IPS-NIHi7 (cell line): ENCODE results near the gene UBE2U.
"Not testable (repeated sequence)": the region's sequence is repeated elsewhere in the genome, so short reads cannot be mapped to it uniquely, and the experiment has no call there.

Source experiments
- DNase-seq: peaks from one replicate; pipeline ENCODE4 v3.0.0; 2012; ENCODE audit warnings: mixed read lengths; ENCODE audit errors: extremely low spot score

The UBE2U gene

DNA sequence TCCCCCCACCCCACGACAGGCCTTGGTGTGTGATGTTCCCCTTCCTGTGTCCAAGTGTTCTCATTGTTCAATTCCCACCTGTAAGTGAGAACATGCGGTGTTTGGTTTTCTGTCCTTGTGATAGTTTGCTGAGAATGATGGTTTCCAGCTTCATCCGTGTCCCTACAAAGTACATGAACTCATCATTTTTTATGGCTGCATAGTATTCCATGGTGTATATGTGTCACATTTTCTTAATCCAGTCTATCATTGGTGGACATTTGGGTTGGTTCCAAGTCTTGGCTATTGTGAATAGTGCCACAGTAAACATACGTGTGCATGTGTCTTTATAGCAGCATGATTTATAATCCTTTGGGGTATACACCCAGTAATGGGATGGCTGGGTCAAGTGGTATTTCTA, 36.1 kb downstream of the UBE2U start:
- not testable (repeated sequence) for DNase-seq

DNA sequence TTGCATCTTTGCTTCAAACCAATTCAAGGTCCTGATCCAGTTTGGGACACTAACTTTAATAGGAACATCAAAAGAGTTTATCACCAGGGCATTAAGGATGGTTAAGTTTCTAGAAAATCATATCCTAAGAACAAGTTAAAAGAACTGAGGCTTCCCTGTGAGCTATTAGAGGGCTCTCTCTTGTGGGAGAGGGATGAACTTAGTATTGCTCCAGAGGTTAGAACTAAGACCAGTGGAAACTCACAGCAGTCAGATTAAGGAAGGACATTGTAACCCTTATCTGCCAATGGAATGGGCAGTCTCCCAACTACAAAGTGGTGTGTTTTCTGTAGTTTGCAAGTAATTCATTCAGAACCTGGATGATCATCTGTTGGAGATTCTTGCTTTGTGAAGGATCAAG, 36.8 kb downstream of the UBE2U start:
- DNase-seq = no peak

DNA sequence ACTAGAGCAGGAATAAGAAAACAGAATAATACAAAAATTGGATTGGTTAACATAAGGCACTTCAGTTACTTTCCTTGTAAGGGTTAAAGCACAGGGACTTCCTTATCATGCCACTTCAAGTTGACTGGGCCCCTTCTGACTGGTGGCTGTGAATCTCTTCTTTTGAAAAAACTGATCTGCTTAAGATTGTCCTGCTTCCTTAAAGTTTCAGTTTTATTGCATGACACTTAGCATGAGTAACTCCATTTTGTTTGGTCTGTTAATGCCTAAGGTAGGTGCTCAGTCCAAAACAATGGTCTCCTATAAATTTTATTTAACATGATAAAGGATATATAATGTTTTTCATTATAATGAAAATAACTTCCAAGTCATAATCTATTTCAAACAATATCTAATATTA, 37.6 kb downstream of the UBE2U start:
- DNase-seq = no peak

DNA sequence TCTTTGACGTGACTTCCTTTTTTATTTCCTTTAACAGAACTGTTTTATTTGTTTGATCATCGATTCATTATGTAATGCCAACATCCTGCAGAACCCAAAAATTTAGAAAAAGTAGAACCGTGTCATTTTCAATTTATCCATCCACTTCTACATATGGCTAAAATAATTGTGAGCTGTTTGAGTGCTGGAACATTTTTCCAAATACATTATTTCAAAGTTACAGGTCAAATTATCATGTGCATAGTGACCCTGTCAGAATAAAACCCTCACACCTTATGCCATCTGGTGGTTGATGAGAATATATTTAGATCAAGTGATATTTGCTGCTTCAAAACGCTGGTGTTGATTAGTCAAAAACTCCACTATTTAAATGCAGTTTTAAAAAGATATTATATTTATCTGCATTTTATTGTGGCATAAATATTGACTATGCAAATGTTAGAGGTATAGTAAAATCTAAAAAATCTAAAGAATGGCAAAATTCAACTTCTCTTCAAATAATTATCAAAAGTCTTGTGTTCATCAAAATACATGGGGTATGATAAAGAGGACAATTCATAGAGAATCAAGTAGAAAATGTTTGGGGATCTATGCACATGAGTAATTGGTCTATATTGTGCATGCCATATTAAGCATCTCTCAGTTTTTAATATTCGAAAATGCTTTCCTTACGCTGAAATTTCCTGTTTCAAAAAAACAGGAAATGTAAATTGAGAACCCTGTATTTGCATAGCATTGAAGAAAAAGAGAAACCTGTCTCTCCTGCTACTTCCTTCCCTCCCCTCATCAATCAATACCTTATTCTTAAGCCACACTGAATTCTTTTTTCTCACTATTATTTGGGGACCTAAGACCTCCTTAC, 39.7 kb downstream of the UBE2U start:
- DNase-seq = no peak

DNA sequence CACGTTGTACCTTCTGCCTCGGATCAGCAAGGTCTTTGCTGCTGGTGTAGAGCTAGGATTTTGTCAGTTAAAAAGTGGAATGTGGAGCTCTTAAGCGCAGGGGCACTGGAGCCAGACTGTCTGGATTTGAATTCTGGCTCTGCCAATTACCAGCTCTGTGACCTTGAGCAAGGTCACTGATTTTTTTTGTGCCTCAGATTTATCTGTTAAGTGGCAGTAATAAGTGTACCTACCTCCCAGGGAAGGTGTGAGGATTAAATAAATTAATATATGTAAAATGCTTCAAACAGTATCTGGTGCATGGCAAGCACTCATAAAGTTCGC, 40.3 kb downstream of the UBE2U start:
- DNase-seq = no peak

DNA sequence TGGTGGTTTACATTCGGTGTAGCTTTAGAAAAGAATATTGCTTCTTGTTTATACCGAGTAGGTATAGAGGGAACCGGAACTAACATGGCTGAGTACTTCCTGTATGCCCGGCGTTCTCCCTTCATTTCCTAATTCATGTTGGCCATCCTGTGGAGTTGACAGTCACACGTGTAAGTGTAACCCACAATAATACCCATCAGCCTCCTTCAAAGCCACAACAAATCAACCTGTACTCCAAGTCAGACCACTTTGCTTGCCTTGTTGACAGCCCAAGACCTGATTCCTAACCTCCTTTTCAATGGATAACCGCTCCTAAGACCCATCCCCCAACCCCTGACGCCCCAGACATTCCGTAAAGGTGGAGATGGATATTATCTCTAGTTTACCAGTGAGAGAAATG, 42.1 kb downstream of the UBE2U start:
- no peak for DNase-seq

DNA sequence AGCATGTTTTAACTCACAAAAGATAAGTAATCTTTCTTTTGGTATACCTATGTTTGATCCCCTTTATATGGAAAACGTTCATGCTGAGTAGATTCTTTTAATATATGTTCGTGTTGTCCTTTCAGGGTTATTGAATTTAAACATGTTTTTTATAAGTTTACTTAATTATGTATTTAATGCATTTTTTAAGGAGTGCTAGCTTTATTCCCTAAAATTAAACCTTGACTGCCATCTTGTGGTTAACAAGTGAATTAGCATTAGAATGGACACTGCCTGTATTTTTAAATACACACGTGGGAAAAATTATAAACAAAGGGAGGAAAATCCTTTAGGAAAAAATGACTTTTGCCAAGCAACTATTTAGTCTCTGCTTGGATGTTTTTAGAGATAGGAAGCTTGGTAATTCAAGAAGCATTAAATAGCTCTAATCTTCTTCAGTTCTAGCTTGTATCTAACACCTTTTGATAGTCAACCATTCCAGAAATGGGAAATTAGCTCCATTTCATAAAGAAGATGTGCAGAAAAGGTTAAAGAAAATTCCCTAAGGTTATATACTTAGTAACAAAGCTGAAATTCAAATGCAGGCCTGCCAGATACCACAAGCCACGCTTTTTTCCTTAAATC, 43.0 kb downstream of the UBE2U start:
- no peak for DNase-seq

DNA sequence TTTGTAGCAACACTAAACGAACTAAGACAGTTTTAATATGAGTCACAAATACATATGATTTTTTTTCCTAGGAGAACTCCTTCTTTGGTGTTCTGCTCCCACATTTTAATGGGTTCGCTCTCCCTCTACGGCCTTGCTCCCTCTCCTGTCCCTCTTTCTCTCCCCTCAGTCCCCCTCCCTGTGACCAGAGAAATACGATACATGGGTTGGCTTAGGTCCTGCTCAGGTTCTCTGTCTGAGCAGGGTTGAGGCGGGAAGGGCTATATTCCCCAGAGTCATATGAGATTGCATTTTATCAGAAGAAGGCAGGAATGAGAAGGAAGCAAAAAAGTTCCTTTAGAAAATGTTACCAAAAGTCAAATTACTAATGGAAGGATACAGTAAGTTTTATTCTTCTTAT, 44.6 kb downstream of the UBE2U start:
- peak; percentile 50 for DNase-seq

DNA sequence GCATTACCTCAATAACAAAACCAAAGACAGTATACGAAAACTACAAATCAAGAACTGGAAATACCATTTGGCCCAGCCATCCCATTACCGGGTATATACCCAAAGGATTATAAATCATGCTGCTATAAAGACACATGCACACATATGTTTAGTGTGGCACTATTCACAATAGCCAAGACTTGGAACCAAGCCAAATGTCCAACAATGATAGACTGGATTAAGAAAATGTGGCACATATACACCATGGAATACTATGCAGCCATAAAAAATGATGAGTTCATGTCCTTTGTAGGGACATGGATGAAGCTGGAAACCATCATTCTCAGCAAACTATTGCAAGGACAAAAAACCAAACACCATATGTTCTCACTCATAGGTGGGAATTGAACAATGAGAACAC, 47.0 kb downstream of the UBE2U start:
- not testable (repeated sequence) for DNase-seq

DNA sequence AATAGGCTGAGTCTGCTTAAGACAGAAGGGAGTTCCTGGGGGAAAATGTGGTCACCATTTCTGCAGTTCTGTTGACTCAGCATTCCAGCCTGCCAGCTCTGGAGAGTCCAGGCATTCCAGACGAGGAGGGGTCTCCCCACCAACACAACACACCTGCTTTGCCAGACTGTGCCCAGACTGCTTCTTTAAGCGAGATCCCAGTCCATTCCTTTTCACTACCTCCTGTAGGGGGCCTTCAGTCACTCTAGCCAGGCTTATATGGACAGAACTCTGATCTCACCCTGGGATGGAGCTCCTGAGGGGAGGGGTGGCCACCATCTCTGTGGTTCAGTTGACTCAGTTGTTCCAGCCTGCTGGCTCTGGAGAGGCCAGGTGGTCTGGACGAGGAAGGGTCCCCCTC, 48.5 kb downstream of the UBE2U start:
- peak; percentile 43 for DNase-seq

DNA sequence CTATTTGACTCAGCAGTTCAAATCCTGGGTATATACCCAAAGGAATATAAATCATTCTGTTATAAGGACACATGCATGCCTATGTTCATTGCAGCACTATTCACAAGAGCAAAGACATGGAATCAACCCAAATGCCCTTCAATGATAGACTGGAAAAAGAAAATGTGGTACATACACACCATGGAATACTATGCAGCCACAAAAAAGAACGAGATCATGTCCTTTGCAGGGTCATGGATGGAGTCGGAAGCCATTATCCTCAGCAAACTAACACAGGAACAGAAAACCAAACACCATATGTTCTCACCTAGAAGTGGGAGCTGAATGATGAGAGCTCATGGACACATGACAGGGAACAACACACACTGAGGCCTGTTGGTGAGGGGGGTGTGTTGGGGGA, 53.8 kb downstream of the UBE2U start:
- not testable (repeated sequence) for DNase-seq

DNA sequence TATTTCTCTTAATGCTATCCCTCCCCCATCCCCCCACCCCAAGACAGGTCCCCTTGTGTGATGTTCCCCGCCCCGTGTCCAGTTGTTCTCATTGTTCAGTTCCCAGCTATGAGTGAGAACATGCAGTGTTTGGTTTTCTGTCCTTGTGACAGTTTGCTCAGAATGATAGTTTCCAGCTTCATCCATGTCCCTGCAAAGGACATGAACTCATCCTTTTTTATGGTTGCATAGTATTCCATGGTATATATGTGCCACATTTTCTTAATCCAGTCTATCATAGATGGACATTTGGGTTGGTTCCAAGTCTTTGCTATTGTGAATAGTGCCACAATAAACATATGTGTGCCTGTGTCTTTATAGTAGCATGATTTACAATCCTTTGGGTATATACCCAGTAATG, 55.0 kb downstream of the UBE2U start:
- not testable (repeated sequence) for DNase-seq

DNA sequence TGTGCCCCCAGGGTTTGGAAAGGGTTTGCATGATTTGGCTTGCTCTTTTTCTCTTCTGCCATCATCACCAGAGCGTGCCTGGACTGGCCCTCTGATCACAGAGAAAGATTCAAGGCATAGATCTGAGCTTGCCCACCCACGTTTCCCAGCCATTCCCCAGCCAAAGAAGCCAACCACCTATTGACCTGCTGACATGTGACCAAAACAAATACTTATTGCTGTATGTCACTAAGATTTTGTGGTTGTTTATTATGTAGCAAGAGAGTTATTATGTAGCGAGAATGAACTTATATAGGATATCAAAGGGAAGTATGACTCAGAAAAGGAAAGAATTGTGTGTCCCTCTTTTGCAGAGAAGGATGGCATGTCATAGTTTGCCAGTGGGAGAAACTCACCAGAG, 59.9 kb downstream of the UBE2U start:
- no peak for DNase-seq

DNA sequence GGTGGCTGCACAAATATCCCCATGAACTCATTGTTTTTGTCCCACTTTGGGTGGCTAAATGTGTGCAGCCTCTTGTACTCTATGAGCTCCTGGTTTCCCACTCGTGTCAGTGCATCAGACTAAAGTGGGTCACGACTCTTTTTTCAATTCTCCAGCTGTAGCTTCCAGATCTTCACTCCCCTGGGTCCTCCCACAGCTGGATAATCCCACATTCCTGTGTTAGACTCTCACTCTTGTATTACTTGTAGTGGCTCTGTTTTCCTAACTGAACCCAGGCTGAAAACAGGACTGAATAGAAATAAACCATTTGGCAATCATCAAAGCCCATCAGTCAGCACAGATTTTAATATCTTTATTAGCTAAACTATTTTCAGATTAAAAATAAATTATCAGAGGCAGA, 60.4 kb downstream of the UBE2U start:
- no peak for DNase-seq

DNA sequence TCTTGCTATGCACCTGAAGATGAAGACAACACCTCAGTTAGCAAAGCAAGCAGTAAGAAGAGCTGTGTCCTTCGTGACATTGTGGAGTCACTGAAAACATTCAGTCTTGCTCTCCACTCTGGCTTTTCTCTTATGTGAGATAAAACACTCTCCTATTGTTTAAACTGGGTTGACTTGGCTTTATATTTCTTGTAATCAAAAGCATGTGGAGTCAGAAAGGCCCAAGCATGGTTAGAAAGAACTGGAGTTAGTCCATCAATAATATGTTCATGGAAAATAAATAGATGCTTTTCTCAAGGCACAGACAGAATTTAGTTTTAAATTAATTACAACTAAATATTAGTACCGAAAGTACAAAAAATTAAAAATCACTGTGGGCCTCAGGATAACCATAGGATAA, 61.7 kb downstream of the UBE2U start:
- DNase-seq = no peak

DNA sequence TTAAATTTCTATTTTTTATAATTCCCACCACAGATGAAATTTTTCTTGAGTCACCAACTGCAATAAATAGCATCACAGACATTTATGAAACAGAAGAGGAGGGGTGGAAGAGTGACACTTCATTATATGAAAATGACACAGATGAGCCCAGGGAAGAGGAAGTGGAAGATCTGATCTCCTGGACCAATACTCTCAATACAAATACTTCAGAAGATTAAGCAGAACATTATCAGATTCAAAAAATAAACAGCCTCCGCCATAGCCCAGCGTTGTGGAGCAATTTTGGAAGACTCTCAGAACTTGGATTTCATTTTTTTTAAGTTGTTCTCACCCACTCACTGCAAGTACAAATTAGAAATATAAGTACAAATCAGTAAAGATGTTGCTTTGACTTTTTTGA, 63.6 kb downstream of the UBE2U start:
- DNase-seq = no peak

DNA sequence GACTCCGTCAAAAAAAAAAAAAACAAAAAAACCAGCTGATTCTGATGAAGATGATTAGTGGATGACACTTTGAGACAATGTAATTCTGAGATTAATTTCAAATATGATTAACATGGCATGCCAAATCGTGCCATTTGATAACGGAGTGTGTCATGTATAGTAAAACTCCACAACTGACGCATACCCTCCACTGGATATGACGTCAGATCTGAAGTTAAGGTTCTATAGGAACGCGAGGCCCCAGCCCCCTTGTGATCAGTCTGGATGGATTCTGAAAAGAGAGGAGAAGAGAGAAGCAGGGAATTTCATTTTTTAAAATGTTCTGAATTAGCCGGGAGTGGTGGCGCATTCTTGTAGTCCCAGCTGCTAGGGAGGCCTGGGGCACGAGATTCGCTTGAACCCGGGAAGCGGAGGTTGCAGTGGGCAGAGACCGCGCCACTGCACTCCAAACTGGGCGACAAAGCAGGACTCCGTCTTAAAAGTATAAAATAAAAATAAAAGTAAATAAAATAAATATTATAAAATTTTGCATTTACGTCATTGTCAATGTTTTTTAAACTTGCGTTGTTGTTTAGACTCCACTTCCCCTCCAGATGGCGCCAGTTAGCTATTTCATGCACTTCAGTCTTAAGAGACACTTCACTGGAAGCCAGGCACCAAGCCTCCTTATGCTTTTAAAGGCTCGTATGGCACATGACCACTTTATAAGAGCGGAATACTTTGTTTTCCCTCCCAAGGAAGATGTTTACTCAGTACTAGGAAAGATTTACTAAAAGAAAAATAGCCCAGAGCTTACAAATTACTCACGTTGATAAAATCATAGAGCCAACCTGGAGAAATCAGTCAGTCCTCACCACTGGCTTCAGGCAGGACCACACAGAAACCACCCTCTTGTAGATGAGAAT, 65.5 kb downstream of the UBE2U start:
- peak; percentile 70 for DNase-seq

DNA sequence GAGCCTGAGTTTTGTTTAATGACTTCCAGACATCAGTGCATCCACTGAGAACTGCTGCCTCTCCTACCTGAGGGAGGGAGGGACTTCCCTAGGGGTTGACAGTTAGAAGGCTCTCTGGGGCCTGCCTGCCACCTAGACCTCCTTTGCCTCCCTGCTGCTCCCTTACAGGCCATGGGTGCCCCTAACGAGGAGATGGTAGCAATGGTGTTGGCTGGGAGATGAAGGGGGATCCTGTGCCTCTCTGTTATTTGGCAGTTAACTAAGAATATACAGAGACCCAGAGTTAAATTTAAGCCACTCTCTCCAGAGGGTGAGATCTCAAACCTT, 66.1 kb downstream of the UBE2U start:
- no peak for DNase-seq

DNA sequence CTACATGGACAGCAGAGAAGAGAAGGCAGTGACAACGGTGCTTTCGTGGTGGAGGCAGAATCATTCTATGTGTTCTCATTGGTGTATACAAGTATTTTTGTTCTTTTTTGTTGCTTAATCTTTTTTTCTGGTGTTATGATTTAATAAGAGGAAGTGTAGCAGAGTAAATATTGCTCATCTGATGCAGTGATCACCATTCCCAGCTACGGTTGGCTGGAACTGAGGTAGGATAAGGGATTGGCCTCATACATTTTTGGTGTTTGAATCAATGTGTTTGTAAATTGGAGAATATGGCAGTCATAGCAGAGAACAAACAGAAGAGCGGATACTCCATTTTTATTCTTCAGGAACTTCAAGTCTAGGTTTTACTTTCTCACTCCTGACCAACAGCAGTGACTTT, 76.6 kb downstream of the UBE2U start:
- DNase-seq = no peak

DNA sequence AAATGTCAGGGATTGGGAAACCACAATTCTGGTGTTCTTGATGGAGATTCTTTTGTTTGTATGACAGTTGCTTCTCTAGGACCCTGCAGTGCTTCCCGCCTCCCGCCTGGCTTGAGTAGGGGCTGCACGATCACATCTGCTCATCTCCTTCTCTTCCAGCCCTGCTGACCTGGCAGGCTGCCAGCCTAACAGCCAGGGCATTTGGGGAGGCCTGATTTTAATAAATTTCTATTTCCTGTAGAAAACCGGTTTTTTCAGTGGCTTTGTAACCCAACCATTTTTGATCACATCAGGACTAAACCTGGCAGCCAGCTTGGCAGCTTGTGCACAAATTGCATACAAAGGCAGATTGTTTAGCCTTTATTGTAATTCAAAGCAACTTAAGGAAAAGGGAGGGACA, 78.9 kb downstream of the UBE2U start:
- DNase-seq = peak; percentile 27

DNA sequence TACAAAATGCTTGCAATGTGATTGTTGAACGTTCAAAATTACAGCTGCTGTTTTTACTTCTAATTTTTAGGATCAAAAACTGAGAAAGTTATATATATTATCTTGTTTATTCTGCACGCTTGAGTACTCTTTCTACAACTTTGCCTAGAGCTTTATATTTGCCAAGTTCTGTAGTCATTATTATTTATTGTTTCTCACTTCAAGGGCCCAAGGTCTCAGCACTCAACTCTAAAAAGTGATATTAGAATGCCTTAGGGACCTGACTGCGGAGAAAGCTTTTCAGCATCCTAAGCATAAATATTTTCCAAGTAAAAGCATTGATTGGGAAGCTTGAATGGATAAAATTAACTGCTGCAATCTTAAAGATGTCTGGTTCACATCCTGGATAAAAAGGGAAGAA, 83.6 kb downstream of the UBE2U start:
- DNase-seq = no peak

DNA sequence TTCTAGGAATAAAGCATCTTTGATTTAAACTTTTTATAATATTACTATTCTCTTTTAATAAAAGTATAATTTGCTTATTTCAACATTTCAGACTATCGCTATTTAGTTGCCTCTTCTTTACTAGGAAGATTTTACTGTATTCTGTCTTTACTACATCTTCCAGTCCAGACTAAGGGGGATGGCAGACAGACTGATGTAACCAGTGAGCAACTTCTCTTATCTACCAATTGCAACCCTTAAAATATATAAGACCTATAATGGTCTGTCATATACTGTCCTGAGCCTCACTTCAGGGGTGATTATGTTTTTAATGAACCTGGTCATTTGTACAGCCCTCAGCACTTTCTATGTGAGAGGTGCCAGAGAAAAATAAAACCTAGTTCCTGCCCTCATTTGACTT, 87.0 kb downstream of the UBE2U start:
- no peak for DNase-seq

DNA sequence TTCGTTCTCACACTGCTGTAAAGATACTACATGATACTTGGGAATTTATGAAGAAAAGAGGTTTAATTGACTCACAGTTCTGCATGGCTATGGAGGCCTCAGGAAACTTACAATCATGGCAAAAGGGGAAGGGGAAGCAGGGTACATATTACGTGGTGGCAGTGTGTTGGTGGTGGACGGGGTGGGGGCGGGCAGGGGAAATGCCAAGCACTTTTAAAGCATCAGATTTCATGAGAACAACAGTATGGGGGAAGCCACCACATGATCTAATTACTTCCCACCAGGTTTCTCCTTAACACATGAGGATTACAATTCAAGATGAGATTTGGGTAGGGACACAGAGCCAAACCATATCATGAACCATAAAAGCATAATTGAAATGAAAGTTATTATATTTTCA, 88.5 kb downstream of the UBE2U start:
- DNase-seq = no peak
